GM12892 (cell line): ENCODE measurements around the gene SDSL.
A peak's percentile ranks its signal among the peaks of the same experiment; 100 is the strongest.

Source experiments
- DNase-seq: peaks from one replicate; pipeline ENCODE4 v3.0.0; 2011; ENCODE audit not compliant: insufficient read length
- FAIRE-seq: peaks from 2 replicates; lab custom pipeline; 2011; peaks lifted over from hg19 to GRCh38; lab: Jason Lieb, UNC
- POLR2A ChIP-seq: IDR thresholded peaks from 2 replicates; pipeline ENCODE4 v1.6.1; 2011; ENCODE audit warnings: low read depth, low read length, control low read depth
- POLR2AphosphoS5 ChIP-seq: IDR thresholded peaks from 2 replicates; pipeline ENCODE4 v1.6.1; 2011; ENCODE audit warnings: low read depth, low read length, control low read depth
- TAF1 ChIP-seq: IDR thresholded peaks from 2 replicates; pipeline ENCODE4 v1.6.1; 2011; ENCODE audit warnings: low read depth, mild to moderate bottlenecking, control low read depth, low read length, borderline replicate concordance

The SDSL gene

DNA sequence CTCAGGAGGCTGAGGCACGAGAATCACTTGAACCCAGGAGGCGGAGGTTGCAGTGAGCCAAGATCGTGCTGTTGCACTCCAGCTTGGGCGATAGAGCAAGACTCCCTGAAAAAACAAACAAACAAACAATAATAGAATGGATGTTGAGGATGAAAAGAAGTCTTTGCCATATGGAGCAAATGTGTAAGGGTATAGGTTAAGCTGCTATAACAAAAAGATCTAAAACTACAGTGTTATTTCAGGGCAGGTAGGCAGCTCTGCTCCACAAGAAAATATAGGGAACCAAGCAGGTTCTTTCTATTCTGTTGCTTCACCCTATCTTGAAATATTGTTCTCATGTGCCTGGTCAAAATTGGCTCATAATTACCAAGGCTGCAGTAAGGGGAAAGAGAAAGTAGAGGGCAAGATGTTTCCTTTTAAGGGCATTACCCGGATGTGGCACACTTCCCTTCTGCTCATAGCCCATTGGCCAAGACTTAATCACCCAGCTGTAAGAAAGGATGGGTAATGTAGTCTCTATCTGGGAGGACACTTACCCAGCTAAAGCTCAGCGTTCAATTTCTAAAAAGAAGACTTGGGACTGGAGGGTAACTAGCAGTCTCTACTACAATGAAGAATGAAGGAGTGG lies 23.5 kb downstream of the SDSL start:
- FAIRE-seq (no peak), DNase-seq (no peak)
- TF ChIP-seq POLR2A (no peak), POLR2AphosphoS5 (no peak), TAF1 (no peak)

GRCh38 chr12:113448873-113449272 lies 26.7 kb downstream of the SDSL start:
- FAIRE-seq (no peak), DNase-seq (no peak)
- TF ChIP-seq POLR2A: no peak
- TF ChIP-seq POLR2AphosphoS5: no peak
- no peak for TF ChIP-seq TAF1

GRCh38 chr12:113449299-113449698 lies 27.1 kb downstream of the SDSL start:
- no peak for FAIRE-seq
- no peak for DNase-seq
- TF ChIP-seq TAF1: no peak
- TF ChIP-seq POLR2A: no peak
- no peak for TF ChIP-seq POLR2AphosphoS5

DNA sequence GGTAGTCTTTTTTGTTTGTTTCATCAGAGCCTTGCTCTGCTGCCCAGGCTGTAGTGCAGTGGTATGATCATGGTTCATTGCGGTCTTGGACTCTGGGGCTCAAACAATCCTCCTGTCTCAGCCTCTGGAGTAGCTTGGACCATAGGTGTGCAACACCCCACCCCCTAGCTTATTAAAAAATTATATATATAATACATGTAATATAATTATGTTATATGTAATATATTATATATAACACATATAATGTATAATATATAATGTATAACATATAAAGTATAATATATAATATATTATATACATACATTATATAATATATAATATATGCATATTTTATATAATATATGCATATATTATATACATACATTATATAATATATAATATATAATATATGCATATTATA lies 27.7 kb downstream of the SDSL start:
- DNase-seq: no peak
- TF ChIP-seq TAF1 (no peak), POLR2A (no peak), POLR2AphosphoS5 (no peak)
- no peak for FAIRE-seq

DNA sequence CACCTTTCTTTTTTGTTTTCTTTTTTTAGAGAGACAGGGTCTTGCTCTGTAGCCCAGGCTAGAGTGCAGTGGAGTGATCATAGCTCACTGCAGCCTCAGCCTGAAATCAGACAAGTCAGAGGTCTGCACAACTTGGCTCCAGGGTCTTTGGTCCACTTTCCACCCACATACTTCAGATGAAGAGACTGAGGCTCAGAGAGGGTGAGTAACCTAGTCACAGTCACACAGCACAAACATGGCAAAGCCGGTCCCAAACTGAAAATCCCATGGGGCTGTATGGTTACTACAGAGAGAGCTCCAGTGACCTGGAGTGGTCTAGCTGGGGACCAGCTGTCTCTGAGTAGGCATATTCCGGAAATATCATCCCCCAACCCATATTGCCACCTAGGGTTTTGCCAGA lies 30.3 kb downstream of the SDSL start:
- FAIRE-seq (no peak), DNase-seq (no peak)
- TF ChIP-seq TAF1: no peak
- no peak for TF ChIP-seq POLR2AphosphoS5
- no peak for TF ChIP-seq POLR2A

- FAIRE-seq: no peak
- no peak for TF ChIP-seq POLR2AphosphoS5
- TF ChIP-seq POLR2A: no peak
- no peak for TF ChIP-seq TAF1
- no peak for DNase-seq
Measured at GRCh38 chr12:113453330-113453729, 31.1 kb downstream of the SDSL start.

DNA sequence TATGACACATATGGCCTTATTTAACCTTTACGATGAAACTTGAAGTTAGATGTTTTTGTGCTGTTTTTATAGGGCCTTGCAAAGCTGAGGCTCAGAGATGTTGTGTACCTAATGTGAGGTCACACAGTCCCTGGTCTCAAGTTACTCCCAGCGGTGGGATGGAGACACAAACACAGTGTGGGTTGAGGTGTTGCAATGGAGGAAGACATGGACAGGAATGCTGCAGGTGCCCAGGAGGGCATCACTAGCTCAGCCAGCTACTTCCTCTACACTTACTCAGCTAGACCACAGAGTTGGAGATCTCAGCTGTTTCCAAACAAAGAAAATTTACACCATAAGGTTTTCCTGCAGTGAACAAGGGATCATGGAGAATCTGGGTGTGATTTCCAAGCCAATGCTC lies 34.0 kb downstream of the SDSL start:
- FAIRE-seq: no peak
- TF ChIP-seq POLR2AphosphoS5 (no peak), POLR2A (no peak), TAF1 (no peak)
- no peak for DNase-seq

DNA sequence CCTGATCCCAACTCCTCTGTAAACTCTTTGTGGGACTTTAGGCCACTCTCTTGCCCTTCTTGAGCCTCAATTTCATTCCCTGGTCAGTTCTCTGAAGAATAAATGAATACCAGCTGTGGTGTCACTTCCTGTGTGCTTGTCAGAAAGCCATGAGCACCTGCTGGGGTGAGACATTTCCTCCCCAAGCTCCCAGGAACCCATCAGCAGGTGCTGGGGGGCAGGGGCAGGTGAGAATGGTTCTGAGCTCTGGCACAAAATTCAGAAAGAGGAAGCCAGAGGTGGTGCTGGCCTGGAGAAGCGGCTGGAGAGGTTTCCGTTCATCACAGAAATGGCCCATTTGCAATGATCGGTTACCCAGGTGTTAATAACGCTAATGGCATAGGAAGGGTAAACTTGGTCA lies 34.6 kb downstream of the SDSL start:
- FAIRE-seq (no peak), DNase-seq (no peak)
- TF ChIP-seq TAF1: no peak
- no peak for TF ChIP-seq POLR2AphosphoS5
- no peak for TF ChIP-seq POLR2A

DNA sequence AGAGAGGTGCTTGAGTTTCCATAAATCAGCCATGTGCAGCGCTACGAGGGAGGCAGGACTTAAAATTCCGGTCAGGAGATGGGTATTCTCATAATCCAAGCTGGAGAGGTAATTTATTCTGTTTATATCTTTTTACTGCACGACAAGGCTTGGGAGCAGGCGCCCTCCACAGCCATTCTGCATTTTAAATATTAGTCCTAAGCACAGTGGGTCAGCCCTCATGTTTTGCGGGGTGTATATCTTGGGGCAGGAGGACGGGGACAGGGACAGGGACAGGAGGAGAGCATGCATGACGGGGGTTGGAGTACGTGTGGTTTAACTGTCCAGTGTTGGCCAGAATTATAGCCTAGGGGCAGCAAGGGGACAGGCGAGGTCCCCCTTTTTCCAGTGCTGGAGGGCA lies 35.0 kb downstream of the SDSL start:
- DNase-seq (no peak), FAIRE-seq (no peak)
- no peak for TF ChIP-seq POLR2A
- no peak for TF ChIP-seq TAF1
- no peak for TF ChIP-seq POLR2AphosphoS5

GRCh38 chr12:113457710-113458109 lies 35.5 kb downstream of the SDSL start:
- DNase-seq: no peak
- TF ChIP-seq TAF1 (no peak), POLR2AphosphoS5 (no peak)

DNA sequence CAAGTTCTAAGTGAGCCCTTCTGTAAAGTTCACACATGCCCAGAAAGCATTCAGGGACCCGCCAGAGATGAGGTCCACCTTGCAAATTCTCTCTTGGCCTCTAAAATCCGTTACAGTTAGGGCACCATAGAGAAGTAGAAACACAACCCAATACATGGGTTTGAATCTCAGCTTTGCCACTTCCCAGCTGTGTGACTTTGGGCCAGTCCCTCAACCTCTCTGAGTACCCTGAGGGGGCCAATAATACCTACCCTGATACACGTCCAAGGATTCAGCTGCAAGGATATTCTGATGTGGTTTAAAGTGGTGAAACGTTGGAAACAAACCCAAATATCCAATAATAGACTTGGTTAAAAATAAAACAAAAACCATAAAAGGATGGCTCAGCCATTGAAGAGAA lies 37.8 kb downstream of the SDSL start:
- TF ChIP-seq POLR2AphosphoS5: no peak
- no peak for TF ChIP-seq POLR2A
- TF ChIP-seq TAF1: no peak
- FAIRE-seq: no peak
- no peak for DNase-seq

More at GRCh38 chr12:113457710-113458109, 35.5 kb downstream of the SDSL start:
- FAIRE-seq: no peak

DNA sequence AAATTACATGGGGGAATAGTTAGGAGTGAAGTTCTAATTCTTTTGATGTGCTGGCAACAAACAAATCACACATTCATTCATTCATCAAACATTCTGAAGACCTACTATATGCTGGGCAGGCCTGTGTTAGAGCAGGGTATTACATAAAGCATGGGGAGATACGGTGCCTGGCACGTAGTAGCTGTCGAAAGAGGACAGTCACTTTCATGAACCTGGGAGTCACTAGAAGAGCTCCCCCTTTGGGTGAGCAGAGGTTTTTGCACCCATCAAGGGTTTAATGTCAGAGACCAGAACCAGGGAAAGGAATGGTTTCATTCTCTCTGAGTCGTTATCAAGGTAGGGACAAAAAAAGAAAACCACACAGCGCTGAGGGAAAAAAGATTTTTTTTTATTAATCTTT lies 39.5 kb downstream of the SDSL start:
- no peak for TF ChIP-seq POLR2AphosphoS5
- TF ChIP-seq POLR2A: no peak
- TF ChIP-seq TAF1: no peak
- DNase-seq (no peak), FAIRE-seq (no peak)

GRCh38 chr12:113462117-113462774 lies 40.1 kb downstream of the SDSL start:
- DNase-seq (peak; percentile 67), FAIRE-seq (peak; percentile 72)
- TF ChIP-seq POLR2A (no peak), TAF1 (no peak)
